PC-3 (cell line): ENCODE data around the gene SRSF12. TPM values are rescaled to one million over a fixed set of nuclear protein-coding genes. Genes with fewer than 3 reads are reported as not detected.

Source experiments
- ATAC-seq: fragments of 200-7000 bp; cut with Tn5 transposase; 2 replicates; pipeline ENCODE4 v1.9.1; 2020; ENCODE audit warnings: mild to moderate bottlenecking, moderate library complexity
- BruUV-seq: library from RNA; stranded (reverse); fragments of 400-500 nt; replicated peaks from 2 replicates; lab custom pipeline; 2021; lab: Mats Ljungman, UMichigan
- CTCF ChIA-PET: fragments of 300-600 bp; sonication (Branson Sonifier 250); formaldehyde crosslinking; loops from one replicate; lab custom pipeline; 2022; ENCODE audit warnings: antibody characterized with exemption; lab: Charles Lee
- POLR2A ChIA-PET: fragments of 300-600 bp; sonication (Branson Sonifier 250); formaldehyde crosslinking; loops from one replicate; lab custom pipeline; 2022; ENCODE audit warnings: antibody characterized with exemption; ENCODE audit not compliant: unreplicated experiment; lab: Charles Lee
- DNase-seq: peaks from one replicate; pipeline ENCODE4 v3.0.0-alpha.2; 2015
- H2AFZ ChIP-seq: fragments of 300-600 bp; sonication (generic); 2 replicates; pipeline ENCODE4 v1.6.0; 2016; ENCODE audit warnings: antibody characterized with exemption, low read length
- H3F3A ChIP-seq: fragments of 300-600 bp; sonication (generic); one replicate; pipeline ENCODE4 v1.6.0; 2017; ENCODE audit warnings: antibody characterized with exemption, low read length, control low read depth, mild to moderate bottlenecking; ENCODE audit not compliant: unreplicated experiment
- H3K27ac ChIP-seq: fragments of 300-600 bp; sonication (generic); 2 replicates; pipeline ENCODE4 v1.5.1; 2016; ENCODE audit warnings: mild to moderate bottlenecking, low read length
- H3K27me3 ChIP-seq: fragments of 300-600 bp; sonication (generic); 2 replicates; pipeline ENCODE4 v1.6.1; 2016; ENCODE audit warnings: low read length, mixed read lengths
- H3K36me3 ChIP-seq: fragments of 300-600 bp; sonication (generic); 2 replicates; pipeline ENCODE4 v1.6.1; 2016; ENCODE audit warnings: low read depth, mixed run types, low read length, mixed read lengths
- H3K4me1 ChIP-seq: fragments of 300-600 bp; sonication (generic); 2 replicates; pipeline ENCODE4 v1.5.1; 2016; ENCODE audit warnings: low read length; ENCODE audit not compliant: insufficient read depth
- H3K4me2 ChIP-seq: fragments of 300-600 bp; sonication (generic); 2 replicates; pipeline ENCODE4 v1.6.0; 2016; ENCODE audit warnings: low read length
- H3K4me3 ChIP-seq: fragments of 300-600 bp; sonication (generic); 2 replicates; pipeline ENCODE4 v1.5.1; 2016; ENCODE audit warnings: mild to moderate bottlenecking, low read length, mixed read lengths
- H3K79me2 ChIP-seq: fragments of 300-600 bp; sonication (generic); 2 replicates; pipeline ENCODE4 v1.6.1; 2017; ENCODE audit warnings: low read length, mixed read lengths
- H3K9ac ChIP-seq: fragments of 300-600 bp; sonication (generic); 2 replicates; pipeline ENCODE4 v1.6.0; 2016; ENCODE audit warnings: mild to moderate bottlenecking, low read length
- H3K9me2 ChIP-seq: fragments of 300-600 bp; sonication (generic); replicated peaks from 2 replicates; pipeline ENCODE4 v1.6.1; 2016; ENCODE audit warnings: mixed run types, low read length, mixed read lengths
- H3K9me3 ChIP-seq: fragments of 300-600 bp; sonication (generic); 2 replicates; pipeline ENCODE4 v1.6.1; 2016; ENCODE audit warnings: low read length, mixed read lengths
- H4K20me1 ChIP-seq: fragments of 300-600 bp; sonication (generic); 2 replicates; pipeline ENCODE4 v1.6.1; 2016; ENCODE audit warnings: low read length, mixed read lengths
- CTCF ChIP-seq: fragments of 300-600 bp; sonication (generic); conservative IDR thresholded peaks from 2 replicates; pipeline ENCODE4 v1.5.1; 2017; ENCODE audit warnings: antibody characterized with exemption, low read depth, mild to moderate bottlenecking, low read length
- EZH2 ChIP-seq: fragments of 300-600 bp; sonication (generic); IDR thresholded peaks from one replicate; pipeline ENCODE4 v1.6.1; 2017; ENCODE audit warnings: antibody characterized with exemption, mild to moderate bottlenecking, low read length; ENCODE audit not compliant: unreplicated experiment
- EZH2phosphoT487 ChIP-seq: fragments of 300-600 bp; sonication (generic); IDR thresholded peaks from 2 replicates; pipeline ENCODE4 v1.6.1; 2018; ENCODE audit warnings: mild to moderate bottlenecking, antibody characterized with exemption, low read length, borderline replicate concordance
- intact Hi-C: fragments of 100-400 bp; cut with micrococcal nuclease; formaldehyde crosslinking; loops from 2 replicates; pipeline ENCODE4 v1.9.0; 2023
- total RNA-seq: library from RNA; depleted of rRNA; stranded (reverse); fragments of >200 nt; gene quantifications from 2 replicates; pipeline ENCODE4 v1.2.3, GENCODE V29; 2014

Gene SRSF12
- total RNA-seq, 1 experiment from 2014 or later: not detected

- H3K79me2 ChIP-seq: peaks cover 24% of the 10 kb centered on the region
- H3K9ac ChIP-seq: peak within 1 kb of the TSS; percentile 89
- ChIA-PET CTCF (interaction anchor here (0.7 to 1.8 kb wide), 2 partner anchors 98 to 218 kb away, joined by 12 read pairs; no protein-coding TSS in a partner anchor), POLR2A (interaction anchor here (0.6 to 1.4 kb wide), 10 partner anchors 11 to 334 kb away, joined by 3 to 21 read pairs (median 4); partner anchors contain the start of genes RNGTT and UBE2J1)
- peak within 1 kb of the TSS; percentile 90 for H3K4me3 ChIP-seq
- H3K9me2 ChIP-seq: no peaks in the 10 kb centered on the region
- no peaks in the 10 kb centered on the region for H3K9me3 ChIP-seq
- peaks cover 12% of the 10 kb centered on the region for H4K20me1 ChIP-seq
- peaks cover 28% of the 10 kb centered on the region for H3K4me1 ChIP-seq
- H3K27me3 ChIP-seq: no peaks in the 10 kb centered on the region
- H3K27ac ChIP-seq: peak within 1 kb of the TSS; percentile 50
- peak within 1 kb of the TSS; percentile 93 for H2AFZ ChIP-seq
- TF ChIP-seq EZH2phosphoT487 (no peak), CTCF (no peak), EZH2 (no peak)
- intact Hi-C loops: loop anchor here (1.0 to 5.0 kb wide), 2 partner anchors 33 to 53 kb away; no protein-coding TSS in a partner anchor
- H3K36me3 ChIP-seq: peaks cover 8% of the 10 kb centered on the region; the same call in 1 of the 2 replicates
- BruUV-seq: TSS peak; percentile 48
- DNase-seq (peak; percentile 95), ATAC-seq (peak; percentile 80)
- H3F3A ChIP-seq: no peaks in the 10 kb centered on the region
- peak within 1 kb of the TSS; percentile 91 for H3K4me2 ChIP-seq
These were observed 37.4 kb downstream of the SRSF12 start, which contains the start of gene PNRC1 for GRCh38 chr6:89080281-89081128. Gene PNRC1, plus strand, starts transcription at chr6:89080751. Its CDS starts 144 bp downstream, at chr6:89080895.

- H3K27me3 ChIP-seq: no peaks in the 10 kb centered on the region
- CTCF ChIA-PET: interaction anchor here (0.5 to 1.8 kb wide), 2 partner anchors 43 to 97 kb away, joined by 3 to 12 read pairs; no protein-coding TSS in a partner anchor
- peak overlapping the region; percentile 93 for H2AFZ ChIP-seq
- peak; percentile 38 for DNase-seq
- H3K4me2 ChIP-seq: peak overlapping the region; percentile 88
- TF ChIP-seq EZH2: no peak
- no peak for TF ChIP-seq CTCF
- TF ChIP-seq EZH2phosphoT487: no peak
- H3K79me2 ChIP-seq: peaks cover 24% of the 10 kb centered on the region
- intact Hi-C loops: loop anchor here (1.0 to 5.0 kb wide), 3 partner anchors 32 to 96 kb away; no protein-coding TSS in a partner anchor
- H3F3A ChIP-seq: no peaks in the 10 kb centered on the region
- no peaks in the 10 kb centered on the region for H3K9me2 ChIP-seq
- POLR2A ChIA-PET: interaction anchor here (0.6 to 1.4 kb wide), 7 partner anchors 10 to 256 kb away, joined by 3 to 21 read pairs (median 5); partner anchors contain the start of gene RNGTT
- peaks cover 12% of the 10 kb centered on the region for H4K20me1 ChIP-seq
- peak overlapping the region; percentile 11; the same call in 1 of the 2 replicates for H3K27ac ChIP-seq
- ATAC-seq: peak; percentile 13; the same call in 1 of the 2 replicates
- H3K4me3 ChIP-seq: peak overlapping the region; percentile 90
- H3K36me3 ChIP-seq: peaks cover 5% of the 10 kb centered on the region; the same call in 1 of the 2 replicates
- H3K9ac ChIP-seq: peak overlapping the region; percentile 60
- peaks cover 19% of the 10 kb centered on the region for H3K4me1 ChIP-seq
- H3K9me3 ChIP-seq: no peaks in the 10 kb centered on the region
- BruUV-seq: TSS peak; percentile 91
These were observed 38.2 kb downstream of the SRSF12 start for GRCh38 chr6:89079511-89080234.
